Measurements from ENCODE around the gene HTR1E.

Gene HTR1E

DNA sequence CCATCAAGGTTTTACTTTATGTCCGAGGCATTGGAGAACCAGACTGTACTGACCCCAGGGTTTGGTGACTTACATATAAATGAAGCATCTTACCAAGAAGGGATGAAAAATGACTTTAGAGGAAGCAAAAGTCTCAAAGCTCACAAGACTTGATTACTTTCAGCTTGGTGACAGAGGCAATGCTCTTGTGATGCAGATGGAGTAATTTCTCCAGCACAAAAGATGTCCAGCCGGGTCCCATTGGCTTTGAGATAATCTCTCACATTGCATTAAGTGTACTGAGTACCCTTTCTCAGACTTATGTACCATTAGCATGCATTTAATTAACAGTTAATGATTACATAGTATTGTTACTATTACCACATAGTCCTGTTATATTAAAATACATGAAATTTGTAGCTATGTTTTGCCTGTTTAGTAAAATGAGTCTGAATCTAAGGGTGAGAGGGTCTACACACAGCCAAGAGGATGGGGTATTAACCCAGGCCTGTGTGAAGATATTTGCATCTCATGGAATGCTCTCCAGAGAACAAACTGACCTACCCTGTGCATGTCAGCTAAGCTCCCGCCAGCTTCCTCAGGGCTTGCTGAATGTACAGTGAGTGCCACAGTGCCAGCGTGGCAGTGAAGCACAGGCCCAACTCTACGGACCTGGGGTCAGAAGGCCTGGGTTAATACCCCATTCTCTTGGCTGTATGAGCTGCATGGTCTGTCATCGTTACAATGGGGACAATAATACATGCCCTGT is 5.6 kb downstream of the HTR1E start:
- Histone ChIP-seq H3K36me3 (ENCODE audit: control insufficient read depth in 1 of 2, insufficient read depth in 2 of 2, low read length in 2 of 2) (no peaks in the 10 kb centered on the region), H3K9me3 (ENCODE audit: control insufficient read depth in 1 of 2, low read length in 2 of 2) (no peaks in the 10 kb centered on the region), H3K27ac (ENCODE audit: low read length) (no peak overlapping the region), H3K27me3 (ENCODE audit: low read depth, low read length) (peaks cover 6% of the 10 kb centered on the region), H3K4me1 (ENCODE audit: control insufficient read depth in 1 of 2, insufficient read depth in 2 of 2, low read length in 2 of 2) (no peaks in the 10 kb centered on the region), H3K4me3 (ENCODE audit: low read depth in 1 of 2, low read length in 2 of 2) (no peak overlapping the region)

DNA sequence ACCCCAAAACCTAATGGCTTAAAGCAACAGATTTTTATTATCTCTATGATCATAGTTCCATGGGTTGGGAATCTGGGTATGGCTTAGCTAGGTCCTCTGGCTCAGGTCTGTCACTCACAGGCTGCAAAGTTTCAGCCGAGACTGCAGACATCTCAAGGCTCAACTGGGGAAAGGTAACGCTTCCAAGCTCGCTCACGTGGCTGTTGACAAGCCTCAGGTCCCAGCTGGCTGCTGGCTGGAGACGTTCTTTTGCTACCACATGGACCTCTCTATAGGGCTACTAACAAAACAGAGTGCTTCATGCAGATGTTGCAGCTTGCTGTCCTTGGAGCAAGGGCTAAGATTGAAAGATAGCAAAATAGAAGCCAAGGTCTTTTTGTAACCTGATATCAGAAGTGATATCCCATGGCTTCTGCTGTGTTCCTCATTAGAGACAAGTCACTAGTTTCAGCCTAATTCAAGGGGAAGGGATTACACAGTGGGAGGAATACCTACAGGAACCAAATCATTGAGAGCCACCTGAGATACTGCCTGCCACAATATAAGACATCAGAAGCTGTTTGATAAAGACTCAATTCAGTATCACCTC is 6.6 kb downstream of the HTR1E start:
- Histone ChIP-seq H3K4me1 (ENCODE audit: control insufficient read depth in 1 of 2, insufficient read depth in 2 of 2, low read length in 2 of 2) (no peaks in the 10 kb centered on the region), H3K4me3 (ENCODE audit: low read depth in 1 of 2, low read length in 2 of 2) (no peak overlapping the region), H3K9me3 (ENCODE audit: control insufficient read depth in 1 of 2, low read length in 2 of 2) (no peaks in the 10 kb centered on the region), H3K36me3 (ENCODE audit: control insufficient read depth in 1 of 2, insufficient read depth in 2 of 2, low read length in 2 of 2) (no peaks in the 10 kb centered on the region), H3K27me3 (ENCODE audit: low read depth, low read length) (no peaks in the 10 kb centered on the region), H3K27ac (ENCODE audit: low read length) (no peak overlapping the region)

DNA sequence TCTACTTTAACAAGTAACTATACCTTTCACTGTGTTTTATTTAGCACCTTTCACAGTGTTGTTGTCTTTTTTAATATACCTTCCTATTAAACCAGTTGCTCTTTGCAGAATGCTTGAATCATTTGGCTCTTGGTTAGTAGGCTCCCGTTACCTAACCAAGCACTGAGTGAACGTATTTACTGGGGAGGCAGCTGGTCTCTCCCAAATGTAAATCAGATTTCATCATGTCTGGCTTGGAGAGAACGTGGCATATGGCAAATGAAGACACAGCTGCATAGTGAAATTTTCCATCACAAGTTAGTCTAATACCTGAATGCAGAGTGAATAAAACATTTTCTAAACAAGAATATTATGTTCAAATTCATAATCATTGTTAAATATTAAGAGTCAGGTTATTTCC is 12.4 kb downstream of the HTR1E start:
- H3K4me3 ChIP-seq (ENCODE audit: low read depth in 1 of 2, low read length in 2 of 2): no peak overlapping the region
- no peaks in the 10 kb centered on the region for H3K36me3 ChIP-seq (ENCODE audit: control insufficient read depth in 1 of 2, insufficient read depth in 2 of 2, low read length in 2 of 2)
- no peaks in the 10 kb centered on the region for H3K4me1 ChIP-seq (ENCODE audit: control insufficient read depth in 1 of 2, insufficient read depth in 2 of 2, low read length in 2 of 2)
- H3K27ac ChIP-seq (ENCODE audit: low read length): no peak overlapping the region
- H3K9me3 ChIP-seq (ENCODE audit: control insufficient read depth in 1 of 2, low read length in 2 of 2): no peaks in the 10 kb centered on the region
- H3K27me3 ChIP-seq (ENCODE audit: low read depth, low read length): no peaks in the 10 kb centered on the region

DNA sequence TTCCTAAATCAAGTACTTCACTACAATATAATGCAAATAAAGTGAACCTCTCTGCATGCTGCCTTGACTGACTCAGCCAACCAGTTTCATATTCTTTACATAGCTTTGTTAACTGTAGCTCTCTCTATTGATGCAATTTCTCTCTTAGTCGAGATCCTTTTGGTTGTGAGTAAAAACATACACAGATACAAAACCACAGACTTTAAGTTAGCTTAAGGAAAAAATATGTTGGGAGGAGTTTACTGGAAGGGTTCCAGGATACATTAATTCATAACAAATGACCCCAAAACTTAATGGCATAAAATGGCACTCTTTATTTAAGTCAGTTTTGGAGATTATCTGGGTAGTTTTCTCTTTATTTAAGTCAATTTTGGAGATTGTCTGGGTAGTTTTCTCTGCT is 15.7 kb downstream of the HTR1E start:
- no peaks in the 10 kb centered on the region for H3K4me1 ChIP-seq (ENCODE audit: control insufficient read depth in 1 of 2, insufficient read depth in 2 of 2, low read length in 2 of 2)
- H3K9me3 ChIP-seq (ENCODE audit: control insufficient read depth in 1 of 2, low read length in 2 of 2): no peaks in the 10 kb centered on the region
- no peak overlapping the region for H3K4me3 ChIP-seq (ENCODE audit: low read depth in 1 of 2, low read length in 2 of 2)
- no peaks in the 10 kb centered on the region for H3K36me3 ChIP-seq (ENCODE audit: control insufficient read depth in 1 of 2, insufficient read depth in 2 of 2, low read length in 2 of 2)
- no peaks in the 10 kb centered on the region for H3K27me3 ChIP-seq (ENCODE audit: low read depth, low read length)
- no peak overlapping the region for H3K27ac ChIP-seq (ENCODE audit: low read length)

DNA sequence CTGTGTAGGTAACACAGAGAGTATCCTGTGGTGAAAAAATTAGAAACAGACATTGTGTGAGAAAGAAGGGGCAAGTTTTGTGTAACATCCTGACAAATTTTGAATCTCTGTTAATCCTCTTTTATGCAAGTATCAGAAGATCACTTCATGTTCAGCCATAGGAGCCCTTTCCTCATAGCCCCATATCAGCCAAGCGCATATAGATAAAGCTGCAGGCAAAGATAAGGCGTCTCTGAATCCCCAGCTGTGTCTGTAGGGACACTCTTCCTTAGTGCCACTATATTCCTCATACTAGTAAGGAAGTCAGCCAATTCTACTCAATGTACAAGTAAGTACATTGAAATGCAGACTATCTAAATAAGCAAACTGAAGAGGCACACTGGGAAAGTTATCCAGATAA is 22.3 kb downstream of the HTR1E start:
- H3K36me3 ChIP-seq (ENCODE audit: control insufficient read depth in 1 of 2, insufficient read depth in 2 of 2, low read length in 2 of 2): no peaks in the 10 kb centered on the region

DNA sequence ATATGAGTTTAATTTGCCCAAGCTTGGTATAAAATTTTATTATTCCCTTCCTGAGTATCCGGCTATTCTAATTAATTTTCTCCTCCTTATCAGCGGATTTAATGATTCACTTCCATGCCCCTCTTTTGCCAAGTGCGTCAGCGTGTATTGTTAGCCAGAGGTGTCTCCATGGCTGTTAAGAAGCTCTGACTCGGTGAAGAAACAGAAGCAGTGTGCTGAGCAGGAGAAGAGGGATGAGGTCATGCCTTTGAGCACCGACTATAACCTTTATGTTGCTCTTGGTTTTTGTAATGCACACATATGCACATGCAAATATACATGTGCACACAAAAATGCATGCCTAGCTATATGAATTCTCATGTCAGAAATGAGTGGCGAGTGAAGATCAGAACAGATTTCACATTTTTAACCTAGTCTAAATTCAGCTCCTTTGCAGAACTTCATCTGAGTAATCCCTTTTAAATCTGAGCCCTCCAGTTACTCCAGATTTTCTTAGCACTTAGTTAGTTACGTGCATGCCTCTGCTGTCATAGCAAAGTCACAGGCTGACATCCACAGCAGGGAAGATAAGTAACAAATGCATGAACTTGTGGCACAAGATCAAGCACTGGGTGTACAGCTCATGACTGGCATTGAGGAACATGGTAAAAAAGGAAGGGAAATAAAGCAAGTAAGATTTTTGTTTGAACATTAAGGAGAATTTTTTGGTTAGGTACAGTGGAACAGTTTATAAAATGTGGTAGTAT is 24.3 kb downstream of the HTR1E start:
- no peaks in the 10 kb centered on the region for H3K9me3 ChIP-seq (ENCODE audit: control insufficient read depth in 1 of 2, low read length in 2 of 2)
- H3K4me3 ChIP-seq (ENCODE audit: low read depth in 1 of 2, low read length in 2 of 2): no peak overlapping the region
- no peaks in the 10 kb centered on the region for H3K36me3 ChIP-seq (ENCODE audit: control insufficient read depth in 1 of 2, insufficient read depth in 2 of 2, low read length in 2 of 2)
- no peak overlapping the region for H3K27ac ChIP-seq (ENCODE audit: low read length)
- H3K4me1 ChIP-seq (ENCODE audit: control insufficient read depth in 1 of 2, insufficient read depth in 2 of 2, low read length in 2 of 2): no peaks in the 10 kb centered on the region
- no peaks in the 10 kb centered on the region for H3K27me3 ChIP-seq (ENCODE audit: low read depth, low read length)

More for the DNA sequence above, 22.3 kb downstream of the HTR1E start:
- H3K4me1 ChIP-seq (ENCODE audit: control insufficient read depth in 1 of 2, insufficient read depth in 2 of 2, low read length in 2 of 2): no peaks in the 10 kb centered on the region
- H3K27ac ChIP-seq (ENCODE audit: low read length): no peak overlapping the region
- no peak overlapping the region for H3K4me3 ChIP-seq (ENCODE audit: low read depth in 1 of 2, low read length in 2 of 2)
- no peaks in the 10 kb centered on the region for H3K27me3 ChIP-seq (ENCODE audit: low read depth, low read length)
- H3K9me3 ChIP-seq (ENCODE audit: control insufficient read depth in 1 of 2, low read length in 2 of 2): no peaks in the 10 kb centered on the region

DNA sequence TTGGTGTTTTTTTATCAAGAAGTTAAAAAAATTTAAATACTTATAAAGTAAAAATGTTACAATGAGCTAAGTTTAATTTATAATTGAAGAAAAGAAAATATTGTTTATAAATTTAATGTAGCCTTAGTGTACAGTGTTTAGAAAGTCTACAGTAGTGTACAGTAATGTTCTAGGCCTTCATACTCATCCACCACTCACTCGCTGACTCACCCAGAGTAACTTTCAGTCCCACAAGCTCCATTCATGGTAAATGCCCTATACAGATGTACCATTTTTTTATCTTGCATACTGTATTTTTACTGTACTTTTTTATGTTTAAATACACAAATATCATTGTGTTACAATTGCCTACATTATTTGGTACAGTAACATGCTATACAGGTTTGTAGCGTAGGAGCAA is 26.0 kb downstream of the HTR1E start:
- no peaks in the 10 kb centered on the region for H3K9me3 ChIP-seq (ENCODE audit: control insufficient read depth in 1 of 2, low read length in 2 of 2)
- H3K4me3 ChIP-seq (ENCODE audit: low read depth in 1 of 2, low read length in 2 of 2): no peak overlapping the region
- no peaks in the 10 kb centered on the region for H3K27me3 ChIP-seq (ENCODE audit: low read depth, low read length)
- no peak overlapping the region for H3K27ac ChIP-seq (ENCODE audit: low read length)
- H3K4me1 ChIP-seq (ENCODE audit: control insufficient read depth in 1 of 2, insufficient read depth in 2 of 2, low read length in 2 of 2): no peaks in the 10 kb centered on the region
- no peaks in the 10 kb centered on the region for H3K36me3 ChIP-seq (ENCODE audit: control insufficient read depth in 1 of 2, insufficient read depth in 2 of 2, low read length in 2 of 2)

DNA sequence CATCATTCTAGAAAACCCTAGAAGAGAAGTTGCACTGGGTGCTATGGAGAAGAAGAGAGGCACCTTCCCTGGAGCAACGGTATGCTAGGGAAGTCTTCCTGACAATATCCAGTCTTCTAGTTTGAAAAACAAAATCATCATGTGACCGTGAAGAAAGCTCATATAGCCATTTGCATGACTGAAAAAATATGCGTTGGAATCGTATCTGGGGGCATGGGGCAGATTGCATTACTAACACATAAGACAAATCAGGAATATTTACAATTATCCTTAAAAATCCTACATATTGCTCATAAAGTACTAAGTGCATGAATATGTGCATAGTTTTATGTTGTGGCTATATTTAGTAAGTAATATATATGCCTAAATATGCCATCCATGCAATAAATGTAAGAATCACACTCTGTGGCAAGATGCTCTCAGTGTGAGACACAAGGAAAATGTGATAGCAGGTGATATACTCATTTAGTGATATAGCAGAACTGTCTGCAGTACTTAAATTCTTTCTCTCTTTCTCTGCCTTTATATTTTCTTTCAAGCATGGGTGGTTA is 26.8 kb downstream of the HTR1E start:
- no peak overlapping the region for H3K4me3 ChIP-seq (ENCODE audit: low read depth in 1 of 2, low read length in 2 of 2)
- no peaks in the 10 kb centered on the region for H3K9me3 ChIP-seq (ENCODE audit: control insufficient read depth in 1 of 2, low read length in 2 of 2)
- H3K4me1 ChIP-seq (ENCODE audit: control insufficient read depth in 1 of 2, insufficient read depth in 2 of 2, low read length in 2 of 2): no peaks in the 10 kb centered on the region
- no peak overlapping the region for H3K27ac ChIP-seq (ENCODE audit: low read length)
- no peaks in the 10 kb centered on the region for H3K27me3 ChIP-seq (ENCODE audit: low read depth, low read length)
- H3K36me3 ChIP-seq (ENCODE audit: control insufficient read depth in 1 of 2, insufficient read depth in 2 of 2, low read length in 2 of 2): no peaks in the 10 kb centered on the region

DNA sequence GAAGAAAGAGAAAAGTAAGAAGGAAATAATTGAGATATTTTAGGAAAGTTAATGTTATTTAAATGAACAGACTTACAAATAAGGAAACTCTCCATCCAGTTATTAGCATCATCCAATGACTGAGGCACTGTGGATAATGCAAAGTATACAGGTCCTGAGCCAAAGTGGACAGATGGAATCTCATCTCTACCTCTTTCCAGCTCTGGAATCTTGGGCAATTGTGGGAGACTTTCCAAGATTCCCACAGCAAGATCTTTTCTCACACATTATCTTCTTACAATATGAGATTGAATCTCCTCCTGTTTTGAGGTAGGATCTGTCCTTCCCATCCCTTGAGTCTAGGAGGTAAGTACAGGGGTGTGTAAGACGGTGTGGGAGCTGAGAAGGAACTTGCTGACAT is 28.9 kb downstream of the HTR1E start:
- Histone ChIP-seq H3K4me3 (ENCODE audit: low read depth in 1 of 2, low read length in 2 of 2) (no peak overlapping the region), H3K4me1 (ENCODE audit: control insufficient read depth in 1 of 2, insufficient read depth in 2 of 2, low read length in 2 of 2) (no peaks in the 10 kb centered on the region), H3K27me3 (ENCODE audit: low read depth, low read length) (no peaks in the 10 kb centered on the region), H3K9me3 (ENCODE audit: control insufficient read depth in 1 of 2, low read length in 2 of 2) (no peaks in the 10 kb centered on the region), H3K36me3 (ENCODE audit: control insufficient read depth in 1 of 2, insufficient read depth in 2 of 2, low read length in 2 of 2) (no peaks in the 10 kb centered on the region), H3K27ac (ENCODE audit: low read length) (no peak overlapping the region)

DNA sequence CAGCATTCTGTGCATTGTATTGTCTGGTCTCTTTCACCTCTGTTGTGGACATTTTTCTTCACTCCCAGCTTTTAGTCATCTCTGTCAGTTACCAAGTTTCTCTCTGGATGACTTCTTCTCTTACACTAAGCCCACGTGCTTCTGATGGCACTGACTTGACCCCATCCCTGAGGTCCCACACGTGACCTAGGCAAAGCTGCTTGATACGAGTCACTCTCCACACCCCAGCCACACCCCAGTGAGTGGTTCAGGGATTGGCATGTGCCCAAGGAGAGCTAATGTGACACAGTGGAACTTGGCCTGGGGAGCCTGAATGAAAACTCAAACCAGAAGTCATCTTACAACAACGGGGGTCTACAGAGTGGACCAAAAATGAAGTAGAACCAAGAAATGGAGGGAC is 32.2 kb downstream of the HTR1E start:
- H3K36me3 ChIP-seq (ENCODE audit: control insufficient read depth in 1 of 2, insufficient read depth in 2 of 2, low read length in 2 of 2): no peaks in the 10 kb centered on the region

DNA sequence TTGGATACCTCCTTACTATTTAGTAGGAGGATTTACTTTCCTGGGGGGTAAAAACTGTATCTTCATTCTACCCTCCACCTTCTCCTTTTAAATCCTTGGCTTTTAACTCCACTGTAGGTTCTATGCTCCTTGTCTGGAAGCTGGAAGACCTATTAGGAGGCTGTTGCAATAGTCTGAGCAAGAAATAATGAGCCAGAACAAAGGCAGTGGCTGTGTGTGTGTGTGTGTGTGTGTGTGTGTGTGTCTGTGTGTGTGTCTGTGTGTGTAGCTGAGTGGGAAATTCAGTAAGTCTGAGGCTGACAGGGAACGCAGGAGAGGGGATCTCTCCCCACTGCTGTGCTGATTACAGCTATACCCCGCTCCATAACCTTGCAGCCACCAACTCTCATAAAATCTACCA is 35.8 kb downstream of the HTR1E start:
- no peaks in the 10 kb centered on the region for H3K9me3 ChIP-seq (ENCODE audit: control insufficient read depth in 1 of 2, low read length in 2 of 2)
- H3K27ac ChIP-seq (ENCODE audit: low read length): no peak overlapping the region
- no peak overlapping the region for H3K4me3 ChIP-seq (ENCODE audit: low read depth in 1 of 2, low read length in 2 of 2)
- no peaks in the 10 kb centered on the region for H3K36me3 ChIP-seq (ENCODE audit: control insufficient read depth in 1 of 2, insufficient read depth in 2 of 2, low read length in 2 of 2)
- H3K4me1 ChIP-seq (ENCODE audit: control insufficient read depth in 1 of 2, insufficient read depth in 2 of 2, low read length in 2 of 2): no peaks in the 10 kb centered on the region
- no peaks in the 10 kb centered on the region for H3K27me3 ChIP-seq (ENCODE audit: low read depth, low read length)

More for the DNA sequence above, 32.2 kb downstream of the HTR1E start:
- no peak overlapping the region for H3K4me3 ChIP-seq (ENCODE audit: low read depth in 1 of 2, low read length in 2 of 2)
- no peak overlapping the region for H3K27ac ChIP-seq (ENCODE audit: low read length)
- no peaks in the 10 kb centered on the region for H3K9me3 ChIP-seq (ENCODE audit: control insufficient read depth in 1 of 2, low read length in 2 of 2)
- H3K4me1 ChIP-seq (ENCODE audit: control insufficient read depth in 1 of 2, insufficient read depth in 2 of 2, low read length in 2 of 2): no peaks in the 10 kb centered on the region
- H3K27me3 ChIP-seq (ENCODE audit: low read depth, low read length): no peaks in the 10 kb centered on the region

All from muscle layer of duodenum (tissue), 2 donors.